Measurements from ENCODE around the gene BCORL1. TPM values are rescaled to one million over a fixed set of nuclear protein-coding genes. Genes with fewer than 3 reads are reported as not detected.

The BCORL1 gene
- total and polyA plus RNA-seq, 2 experiments from 2014 or later, result 3.4 to 9.2 TPM

GRCh38 chrX:130090364-130090763, 107.9 kb downstream of the BCORL1 start:
- Histone ChIP-seq H3K36me3 (replicated peaks; ENCODE audit: insufficient read depth, low read depth) (no peaks in the 10 kb centered on the region), H3K79me2 (peaks cover 7% of the 10 kb centered on the region), H4K20me1 (ENCODE audit: insufficient read depth, poor library complexity, severe bottlenecking) (peaks cover 3% of the 10 kb centered on the region), H3K4me1 (ENCODE audit: insufficient read depth) (peaks cover 3% of the 10 kb centered on the region), H3K9me3 (ENCODE audit: low read depth) (no peaks in the 10 kb centered on the region), H3K9me2 (replicated peaks; ENCODE audit: insufficient read depth) (no peaks in the 10 kb centered on the region), H3K4me2 (no peak overlapping the region), H3K27me3 (no peaks in the 10 kb centered on the region), H3K27ac (no peak overlapping the region), H3K4me3 (no peak overlapping the region), H2AFZ (no peak overlapping the region)
- 95% methylated on average over 3 of the region's 3 CpGs for WGBS (ENCODE audit: low lambda C conversion rate, missing lambda C conversion rate)
- DNase-seq (ENCODE audit: low spot score), result no peak
- TF ChIP-seq EZH2 (IDR thresholded peaks at IDR 0.05; ENCODE audit: borderline replicate concordance) (no peak), EZH2phosphoT487 (IDR thresholded peaks at IDR 0.05; ENCODE audit: low read depth, severe bottlenecking, unreplicated experiment) (no peak), CTCF (IDR thresholded peaks at IDR 0.05; ENCODE audit: poor library complexity) (no peak)

GRCh38 chrX:130091980-130092522, 109.6 kb downstream of the BCORL1 start:
- peaks cover 3% of the 10 kb centered on the region for H4K20me1 ChIP-seq (ENCODE audit: insufficient read depth, poor library complexity, severe bottlenecking)
- H3K9me3 ChIP-seq (ENCODE audit: low read depth), result no peaks in the 10 kb centered on the region
- peaks cover 6% of the 10 kb centered on the region for H3K79me2 ChIP-seq
- no peaks in the 10 kb centered on the region for H3K9me2 ChIP-seq (replicated peaks; ENCODE audit: insufficient read depth)
- no peaks in the 10 kb centered on the region for H3K36me3 ChIP-seq (replicated peaks; ENCODE audit: insufficient read depth, low read depth)
- no peak overlapping the region for H2AFZ ChIP-seq
- peak; percentile 32 for DNase-seq (ENCODE audit: low spot score)
- peaks cover 3% of the 10 kb centered on the region for H3K4me1 ChIP-seq (ENCODE audit: insufficient read depth)
- H3K27me3 ChIP-seq, result no peaks in the 10 kb centered on the region
- no peak overlapping the region for H3K4me3 ChIP-seq
- TF ChIP-seq CTCF (IDR thresholded peaks at IDR 0.05; ENCODE audit: poor library complexity) (no peak), EZH2phosphoT487 (IDR thresholded peaks at IDR 0.05; ENCODE audit: low read depth, severe bottlenecking, unreplicated experiment) (no peak), EZH2 (IDR thresholded peaks at IDR 0.05; ENCODE audit: borderline replicate concordance) (no peak)
- no peak overlapping the region for H3K4me2 ChIP-seq
- H3K27ac ChIP-seq, result peak overlapping the region; percentile 74
- WGBS (ENCODE audit: low lambda C conversion rate, missing lambda C conversion rate), result 52% methylated on average over 9 of the region's 10 CpGs

- H3K27ac ChIP-seq, result no peak overlapping the region
- WGBS (ENCODE audit: low lambda C conversion rate, missing lambda C conversion rate), result 95% methylated on average over 2 of the region's 2 CpGs
- DNase-seq (ENCODE audit: low spot score), result no peak
- peaks cover 10% of the 10 kb centered on the region for H3K4me1 ChIP-seq (ENCODE audit: insufficient read depth)
- no peak overlapping the region for H2AFZ ChIP-seq
- H3K9me3 ChIP-seq (ENCODE audit: low read depth), result no peaks in the 10 kb centered on the region
- H3K4me3 ChIP-seq, result no peak overlapping the region
- no peaks in the 10 kb centered on the region for H3K9me2 ChIP-seq (replicated peaks; ENCODE audit: insufficient read depth)
- peaks cover 3% of the 10 kb centered on the region for H3K79me2 ChIP-seq
- H3K4me2 ChIP-seq, result no peak overlapping the region
- H4K20me1 ChIP-seq (ENCODE audit: insufficient read depth, poor library complexity, severe bottlenecking), result peaks cover 3% of the 10 kb centered on the region
- H3K27me3 ChIP-seq, result no peaks in the 10 kb centered on the region
- H3K36me3 ChIP-seq (replicated peaks; ENCODE audit: insufficient read depth, low read depth), result no peaks in the 10 kb centered on the region
- TF ChIP-seq CTCF (IDR thresholded peaks at IDR 0.05; ENCODE audit: poor library complexity) (no peak), EZH2 (IDR thresholded peaks at IDR 0.05; ENCODE audit: borderline replicate concordance) (no peak), EZH2phosphoT487 (IDR thresholded peaks at IDR 0.05; ENCODE audit: low read depth, severe bottlenecking, unreplicated experiment) (no peak)
Measured at GRCh38 chrX:130093271-130093670, 110.8 kb downstream of the BCORL1 start.

All from hepatocyte (in vitro differentiated cells).